HG03521 (cell line): Measurements from ENCODE around the gene NCMAP.
"Not testable (repeated sequence)": the region's sequence is repeated elsewhere in the genome, so short reads cannot be mapped to it uniquely, and the experiment has no call there.

ENCODE experiments used
- ATAC-seq: cut with Tn5 transposase; IDR thresholded peaks from one replicate; pipeline ENCODE4 v1.9.1; 2021; ENCODE audit warnings: mild to moderate bottlenecking, moderate library complexity; ENCODE audit not compliant: unreplicated experiment

Gene NCMAP

GRCh38 chr1:24541711-24542346 lies 14.1 kb upstream of the NCMAP start:
- no peak for ATAC-seq

GRCh38 chr1:24544239-24544638 lies 11.6 kb upstream of the NCMAP start:
- ATAC-seq = no peak

DNA sequence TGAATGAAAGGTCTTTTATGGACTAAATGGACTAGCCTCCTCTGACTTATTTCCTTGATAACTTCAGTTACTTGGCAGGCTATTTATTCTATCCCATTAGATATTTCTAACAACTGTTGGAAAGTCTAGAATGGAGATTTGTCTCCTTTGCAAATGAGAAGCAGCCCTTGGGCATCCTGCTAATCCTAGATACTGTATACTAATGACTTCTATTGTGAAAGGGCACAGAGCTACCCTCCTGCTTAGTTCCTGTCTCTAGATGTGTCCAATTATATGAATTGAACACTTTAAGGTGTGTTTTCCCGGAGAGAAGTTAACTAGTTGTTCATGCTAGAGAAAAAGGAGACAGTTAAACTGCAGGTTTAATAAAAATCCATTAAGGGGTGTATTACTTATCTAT lies 10.2 kb upstream of the NCMAP start:
- no peak for ATAC-seq

DNA sequence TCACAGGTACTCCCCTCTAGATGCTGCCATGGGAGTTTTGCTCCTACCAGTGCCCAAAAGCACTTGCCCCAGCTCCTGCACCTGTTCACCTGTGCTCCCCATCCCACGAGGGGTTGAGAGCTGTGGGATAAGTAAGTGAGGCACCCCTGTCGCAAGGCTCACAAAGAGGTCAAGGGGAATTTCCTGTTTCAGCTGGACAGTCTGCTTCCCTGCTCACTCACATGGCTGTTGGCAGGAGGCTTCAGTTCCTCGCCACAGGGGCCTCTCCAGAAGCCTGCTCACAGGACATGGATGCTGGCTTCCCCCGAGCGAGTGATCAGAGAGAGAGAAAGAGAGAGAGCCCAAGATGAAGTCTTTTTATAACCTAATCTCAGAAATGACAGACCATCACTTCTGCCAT lies 8.7 kb upstream of the NCMAP start:
- ATAC-seq = no peak

DNA sequence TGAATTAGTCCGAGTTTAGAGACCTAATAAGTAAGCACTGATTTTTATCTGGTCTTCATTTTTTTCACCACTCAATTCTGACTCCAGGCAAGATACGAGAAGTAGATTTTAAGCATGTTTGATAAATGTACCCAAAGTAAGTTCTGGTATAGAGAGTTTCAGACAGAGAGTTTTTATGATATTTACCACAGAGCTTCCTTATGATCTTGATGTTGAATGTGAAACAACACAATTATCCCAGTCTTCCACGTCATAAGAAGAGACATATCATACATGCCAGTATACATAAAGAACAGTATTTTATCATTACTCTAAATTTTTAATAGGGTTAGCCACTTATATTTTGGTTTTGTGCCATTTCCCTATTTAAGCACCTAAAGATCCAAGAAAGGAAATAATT lies 7.8 kb upstream of the NCMAP start:
- no peak for ATAC-seq

GRCh38 chr1:24549210-24549609 lies 6.7 kb upstream of the NCMAP start:
- not testable (repeated sequence) for ATAC-seq

DNA sequence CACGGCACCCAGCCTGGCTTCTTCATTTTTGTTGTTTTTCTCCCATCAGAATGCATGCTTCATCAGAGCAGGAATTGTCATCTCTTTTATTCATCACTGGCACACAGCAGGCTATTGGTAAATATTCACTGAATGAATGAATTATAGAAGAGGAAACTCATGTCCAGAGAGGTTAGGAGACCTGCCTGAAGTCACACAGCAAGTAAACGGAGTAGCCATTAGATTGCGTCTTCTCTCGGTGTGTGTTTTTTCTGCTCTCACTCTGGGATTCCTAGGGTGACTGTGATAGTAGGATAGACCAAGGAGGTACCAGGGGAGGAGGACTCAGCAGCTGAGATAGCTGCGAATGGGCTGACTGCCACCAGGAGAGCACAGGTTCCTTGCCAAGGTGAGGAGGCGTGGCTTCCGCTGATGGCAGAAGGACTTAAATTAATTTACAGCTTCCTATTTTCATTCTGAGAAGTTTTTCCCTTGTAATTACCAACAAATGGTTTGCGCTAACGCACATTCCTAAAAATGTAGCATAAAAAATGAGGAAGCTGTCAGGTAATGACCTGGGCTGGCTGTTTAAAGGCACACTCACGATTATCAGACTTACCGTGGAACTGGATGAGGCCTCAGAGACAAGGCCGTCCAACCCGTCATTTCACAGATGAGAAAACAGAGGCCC lies 4.5 kb upstream of the NCMAP start:
- no peak for ATAC-seq

DNA sequence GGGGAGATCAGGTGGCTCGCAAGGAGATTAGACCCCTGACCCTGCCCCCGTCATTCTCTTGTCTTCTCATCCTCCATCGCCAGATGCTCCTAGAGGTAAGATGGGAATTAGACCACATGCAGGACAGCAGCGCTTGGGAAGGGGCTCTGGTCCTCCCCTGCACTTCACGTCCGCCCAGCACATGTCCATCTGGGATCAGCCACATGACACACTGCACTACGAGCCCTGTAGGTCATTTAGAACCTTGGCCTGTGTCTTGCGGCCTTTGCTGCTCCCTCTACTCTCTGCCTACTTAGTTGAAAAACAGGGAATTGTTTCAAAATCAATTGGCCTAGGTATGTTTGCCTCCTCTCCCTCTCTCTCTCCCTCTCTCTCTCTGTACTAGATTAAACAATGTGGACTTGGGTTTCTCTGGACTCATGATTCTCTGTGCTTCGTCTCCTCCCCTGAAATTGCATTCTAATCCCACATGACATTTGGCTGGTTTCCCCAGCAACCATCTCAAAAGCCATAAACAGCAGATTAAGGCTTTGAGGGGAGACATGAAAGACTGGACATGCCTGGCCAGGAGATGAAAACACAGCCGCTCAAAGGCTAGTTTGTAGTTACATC lies 3.8 kb upstream of the NCMAP start:
- ATAC-seq = no peak

DNA sequence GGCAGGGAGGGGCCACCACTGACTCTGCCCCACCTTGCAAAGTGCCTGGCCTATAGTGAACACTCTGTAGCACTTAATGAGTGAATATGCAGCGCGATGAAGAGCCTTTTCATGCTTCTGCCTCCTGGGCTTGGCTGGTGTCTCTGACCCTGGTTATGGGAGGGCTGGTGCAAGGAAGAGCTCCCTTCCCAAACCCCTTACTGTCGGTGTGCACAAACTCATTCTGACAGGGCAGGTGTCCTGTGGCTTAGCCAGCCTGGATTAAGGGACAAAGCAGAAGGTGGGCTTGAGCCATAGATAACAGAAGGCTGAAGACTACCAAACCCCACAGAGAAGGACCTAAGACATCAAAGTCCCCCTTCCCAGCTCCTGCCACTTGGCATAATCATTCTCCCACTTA lies 2.0 kb upstream of the NCMAP start:
- no peak for ATAC-seq

DNA sequence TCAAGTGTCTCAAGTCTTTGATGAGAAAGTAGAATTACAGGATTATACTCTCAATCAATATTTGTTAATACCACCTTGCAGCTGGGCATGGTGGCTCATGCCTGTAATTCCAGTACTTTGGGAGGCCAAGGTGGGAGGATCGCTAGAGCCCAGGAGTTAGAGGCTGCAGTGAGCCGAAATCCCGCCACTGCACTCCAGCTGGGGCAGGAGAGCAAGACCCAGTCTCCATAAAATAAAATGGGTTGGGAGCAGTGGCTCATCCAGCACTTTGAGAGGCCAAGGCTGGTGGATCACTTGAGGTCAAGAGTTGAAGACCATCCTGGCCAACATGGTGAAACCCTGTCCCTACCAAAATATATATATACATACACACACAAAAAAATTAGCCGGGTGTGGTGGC lies 1.2 kb upstream of the NCMAP start:
- ATAC-seq = no peak

DNA sequence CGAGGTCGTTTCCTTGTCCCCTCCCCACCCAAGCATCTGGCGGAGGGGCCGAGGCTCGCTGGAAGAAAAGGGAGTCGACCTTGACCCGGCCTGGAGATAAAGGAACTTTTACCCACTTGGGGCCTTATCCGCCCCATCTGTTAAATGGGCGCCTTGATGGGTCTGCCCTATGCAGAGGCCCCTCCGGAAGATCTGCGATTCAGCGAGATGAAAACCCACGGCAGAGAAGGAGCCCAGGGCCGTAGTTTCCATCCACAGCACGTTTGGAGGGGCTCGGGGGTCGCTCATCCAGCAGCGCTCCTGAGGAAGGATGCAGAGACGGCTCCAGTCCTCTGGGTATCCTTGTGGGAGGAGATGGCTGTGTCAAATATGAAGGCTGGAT lies 518 bp downstream of the NCMAP start:
- no peak for ATAC-seq

- no peak for ATAC-seq
These were observed 1.3 kb downstream of the NCMAP start for GRCh38 chr1:24557220-24557619.

DNA sequence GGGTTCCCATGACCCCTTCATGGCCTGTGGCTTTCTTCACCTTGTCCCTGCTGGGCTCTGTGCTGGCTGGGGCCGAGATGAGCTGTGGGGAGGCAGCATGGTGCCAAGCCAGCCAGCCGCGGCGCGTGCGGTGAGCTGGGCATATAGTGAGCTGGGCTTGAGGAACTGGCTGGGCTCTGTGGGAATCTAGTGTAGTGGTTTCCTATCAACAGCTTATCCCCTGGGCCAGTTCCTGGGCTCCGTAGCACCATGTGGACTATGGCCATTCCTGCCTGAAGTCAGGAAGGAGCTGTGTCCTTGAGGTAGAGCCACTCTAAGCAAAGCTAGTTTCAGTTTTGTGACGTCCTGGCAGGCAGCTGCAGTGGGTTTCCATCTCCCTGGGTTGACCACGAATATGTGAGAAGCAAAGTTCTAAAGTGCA lies 1.8 kb downstream of the NCMAP start:
- no peak for ATAC-seq

DNA sequence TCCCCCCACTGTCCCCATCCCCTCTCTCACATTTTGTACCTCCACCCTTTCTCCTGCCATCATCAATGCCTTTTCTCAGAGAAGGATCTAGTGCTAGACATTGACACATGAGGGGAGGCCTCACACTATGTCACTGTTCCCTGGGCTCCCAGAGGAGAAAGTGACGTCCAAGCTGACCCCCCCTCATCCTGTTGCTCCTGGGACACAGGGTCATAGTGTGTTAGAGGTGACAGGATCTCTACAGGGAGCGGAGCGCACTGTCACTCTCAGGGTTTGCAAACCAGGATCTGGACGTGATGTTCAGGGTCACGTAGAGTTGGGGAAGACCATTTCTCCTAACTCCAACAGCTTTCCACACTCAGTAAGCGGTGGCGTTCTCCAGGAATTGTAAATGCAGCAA lies 2.6 kb downstream of the NCMAP start:
- no peak for ATAC-seq

GRCh38 chr1:24558902-24559791 lies 3.3 kb downstream of the NCMAP start:
- no peak for ATAC-seq

- no peak for ATAC-seq
These were observed 4.5 kb downstream of the NCMAP start for GRCh38 chr1:24560361-24560760.

- no peak for ATAC-seq
These were observed 6.7 kb downstream of the NCMAP start for GRCh38 chr1:24562625-24563024.

- ATAC-seq = no peak
These were observed 8.8 kb downstream of the NCMAP start for GRCh38 chr1:24564695-24565094.

GRCh38 chr1:24566236-24566867 lies 10.5 kb downstream of the NCMAP start:
- ATAC-seq = no peak

DNA sequence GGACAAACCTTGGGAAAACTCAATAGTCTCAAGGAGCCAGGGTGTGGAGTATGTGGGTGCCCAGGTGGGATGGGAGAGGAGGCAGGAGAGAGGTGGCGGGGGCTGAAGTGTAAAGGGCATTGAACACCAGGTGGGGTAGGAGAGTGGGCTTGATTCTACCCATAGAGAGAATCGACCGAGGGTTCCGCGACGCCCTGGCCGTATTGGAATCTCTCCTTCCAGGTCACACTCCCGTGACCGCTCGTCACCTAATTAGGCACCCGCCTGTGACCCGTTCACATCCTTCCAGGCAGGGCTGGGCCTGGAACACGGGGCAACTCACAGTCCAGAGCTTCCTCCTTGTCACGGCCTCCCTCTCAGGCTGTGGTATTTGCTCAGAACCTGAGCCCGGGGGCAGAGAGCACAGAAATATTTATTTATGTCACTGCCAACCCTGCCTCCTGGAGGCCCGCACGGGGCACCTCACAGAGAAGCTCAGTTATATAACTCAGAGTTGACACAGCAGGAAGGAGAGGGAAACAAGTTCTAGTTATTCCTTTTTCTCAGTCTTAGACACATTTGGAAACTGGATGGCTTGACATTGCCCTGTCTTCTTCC lies 12.0 kb downstream of the NCMAP start:
- ATAC-seq = no peak

GRCh38 chr1:24568475-24568874 lies 12.6 kb downstream of the NCMAP start:
- ATAC-seq = no peak
